NCI-H128 (cell line): ENCODE results near the gene ZNF521.

Experiments used
- DNase-seq: peaks from one replicate; lab custom pipeline; 2025; ENCODE audit not compliant: unreplicated experiment; lab: John Stamatoyannopoulos, UW

Gene ZNF521

GRCh38 chr18:25136416-25137196 lies 215.4 kb downstream of the ZNF521 start:
- no peak for DNase-seq

GRCh38 chr18:25134861-25135260 lies 217.1 kb downstream of the ZNF521 start:
- no peak for DNase-seq

GRCh38 chr18:25133879-25134278 lies 218.1 kb downstream of the ZNF521 start:
- no peak for DNase-seq

GRCh38 chr18:25132786-25133496 lies 219.0 kb downstream of the ZNF521 start:
- DNase-seq = no peak

DNA sequence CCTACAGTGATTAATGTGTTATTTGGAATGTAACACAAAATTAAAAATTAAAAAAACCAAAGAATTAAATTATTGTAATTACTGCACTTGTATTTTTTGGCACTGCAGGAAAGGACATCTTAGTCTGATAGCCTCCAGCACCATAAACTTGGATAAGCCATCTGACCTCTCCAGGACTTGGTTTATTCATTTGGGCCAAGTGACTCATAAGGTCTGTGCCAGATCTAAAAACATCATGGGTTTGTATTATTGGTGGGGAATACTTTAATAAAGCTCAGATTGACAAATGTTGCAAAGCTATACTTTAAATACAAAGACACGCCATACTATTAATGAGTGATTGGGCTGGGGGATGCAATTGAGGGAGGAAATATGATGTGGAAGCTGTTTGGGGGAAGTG lies 225.2 kb downstream of the ZNF521 start:
- DNase-seq = no peak

- DNase-seq = no peak
These were observed 226.3 kb downstream of the ZNF521 start for GRCh38 chr18:25125680-25126079.

DNA sequence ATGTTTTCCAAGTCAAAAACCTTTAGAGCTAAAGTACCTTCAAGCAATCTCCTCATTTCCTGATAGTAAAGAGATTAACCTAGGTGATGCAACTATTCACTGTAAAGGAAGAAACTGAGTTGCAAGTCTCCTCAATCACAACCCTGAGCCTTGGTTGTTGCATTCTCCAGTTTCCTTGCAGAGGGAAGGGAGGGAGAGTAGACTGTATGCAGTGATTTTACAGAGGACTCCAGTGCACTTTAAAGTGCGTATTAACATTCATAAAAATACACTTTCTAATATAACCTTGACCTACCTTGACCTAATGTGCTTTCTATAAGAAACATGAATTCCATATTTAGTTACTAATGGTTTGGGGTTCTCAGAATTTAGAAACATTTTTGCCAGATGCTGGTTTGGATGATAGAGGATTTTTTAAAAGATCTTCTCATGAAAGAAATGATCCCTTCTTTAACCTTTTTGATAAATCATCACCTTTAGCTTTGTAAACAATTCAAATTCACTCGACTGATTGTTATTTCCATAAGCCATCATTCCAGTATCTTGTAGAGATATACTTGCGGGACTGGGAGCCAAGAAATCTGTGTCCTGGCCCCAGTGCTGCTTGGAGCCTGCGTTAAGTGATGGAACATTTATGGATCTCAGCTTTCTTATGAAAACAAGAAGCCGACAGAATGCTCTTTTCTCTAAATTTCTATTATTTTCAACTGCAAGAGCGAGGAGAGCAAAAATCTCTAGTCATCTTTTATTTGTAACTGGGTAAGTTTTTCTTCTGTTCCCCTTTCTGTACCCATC lies 228.3 kb downstream of the ZNF521 start:
- no peak for DNase-seq

GRCh38 chr18:25121442-25121841 lies 230.5 kb downstream of the ZNF521 start:
- no peak for DNase-seq

GRCh38 chr18:25113566-25113965 lies 238.4 kb downstream of the ZNF521 start:
- DNase-seq = no peak

GRCh38 chr18:25112821-25113434 lies 239.0 kb downstream of the ZNF521 start:
- DNase-seq = no peak

DNA sequence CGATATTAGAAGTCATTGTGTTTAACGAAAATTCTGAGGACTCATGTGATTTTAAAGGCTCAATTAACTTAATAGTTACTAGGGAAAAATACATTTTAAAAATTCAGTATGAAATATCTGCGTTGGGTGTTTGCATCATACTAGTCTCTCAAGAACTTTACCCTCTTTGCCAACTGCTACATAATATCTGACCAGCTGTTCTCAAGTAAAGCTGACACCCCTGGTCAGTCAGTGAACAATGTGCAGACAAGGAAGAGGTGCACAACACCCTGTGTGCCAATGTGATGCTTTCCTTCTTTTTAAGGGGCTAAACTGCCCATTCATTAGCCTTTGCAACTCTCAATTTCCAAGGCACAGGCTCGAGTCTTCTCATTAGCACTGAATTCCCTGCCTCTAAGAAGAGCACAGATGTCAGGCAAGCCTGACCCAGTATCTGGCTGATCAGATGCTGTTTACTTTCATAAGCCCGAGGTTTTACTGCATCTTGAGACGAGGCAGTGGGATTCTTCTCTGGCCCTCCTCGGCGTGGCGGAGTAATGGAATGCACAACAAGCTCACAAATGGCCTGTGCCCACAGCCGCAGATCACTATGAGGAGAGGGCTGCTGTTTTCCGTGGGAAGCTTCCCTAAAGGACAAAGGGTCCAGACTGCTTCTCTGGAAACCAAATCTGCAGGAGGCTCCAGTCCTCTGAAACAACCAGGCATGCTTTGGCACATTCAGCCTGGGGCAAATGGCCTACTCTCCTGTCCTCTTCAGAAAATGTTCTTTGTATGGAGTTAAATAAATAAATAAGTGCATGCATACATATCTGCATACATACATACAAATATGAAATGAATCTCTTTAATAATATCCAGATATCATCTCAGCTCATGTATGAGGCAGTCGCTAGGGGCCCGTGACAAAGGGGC lies 240.3 kb downstream of the ZNF521 start:
- no peak for DNase-seq

DNA sequence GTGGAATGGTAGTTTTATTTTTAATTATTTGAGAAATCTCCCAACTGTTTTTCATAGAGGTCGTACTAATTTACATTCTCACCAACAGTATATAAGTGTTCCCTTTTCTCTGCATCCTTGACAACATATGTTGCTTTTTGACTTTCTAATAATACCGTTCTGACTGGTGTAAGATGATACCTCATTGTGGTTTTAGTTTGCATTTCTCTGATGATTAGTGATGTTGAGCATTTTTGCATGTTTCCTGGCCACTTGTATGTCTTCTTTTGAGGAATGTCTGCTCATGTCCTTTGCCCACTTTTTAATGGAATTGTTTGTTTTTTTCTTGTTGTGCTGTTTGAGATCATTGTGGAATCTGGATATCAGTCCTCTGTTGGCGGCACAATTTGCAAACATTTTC lies 242.5 kb downstream of the ZNF521 start:
- no peak for DNase-seq

GRCh38 chr18:25103468-25104155 lies 248.4 kb downstream of the ZNF521 start:
- DNase-seq = no peak

DNA sequence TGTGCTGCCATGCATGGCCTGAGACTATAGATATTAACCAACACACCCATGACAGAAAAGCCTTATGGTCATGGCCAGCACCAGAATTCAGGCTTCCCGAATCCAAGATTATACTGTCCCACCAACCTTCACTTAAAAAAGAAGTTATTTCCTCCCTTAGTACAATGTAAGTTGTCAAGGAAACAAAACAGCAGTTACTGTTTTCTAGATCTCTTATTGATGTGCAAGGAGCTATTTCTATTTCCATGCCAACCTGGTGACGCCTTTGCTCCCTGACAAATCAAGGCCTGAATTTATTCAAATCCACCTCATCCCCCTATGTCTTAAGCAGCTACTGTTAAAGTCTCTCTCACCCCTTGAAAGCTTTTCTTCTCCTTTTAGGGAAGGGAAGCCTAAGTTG lies 249.3 kb downstream of the ZNF521 start:
- no peak for DNase-seq

DNA sequence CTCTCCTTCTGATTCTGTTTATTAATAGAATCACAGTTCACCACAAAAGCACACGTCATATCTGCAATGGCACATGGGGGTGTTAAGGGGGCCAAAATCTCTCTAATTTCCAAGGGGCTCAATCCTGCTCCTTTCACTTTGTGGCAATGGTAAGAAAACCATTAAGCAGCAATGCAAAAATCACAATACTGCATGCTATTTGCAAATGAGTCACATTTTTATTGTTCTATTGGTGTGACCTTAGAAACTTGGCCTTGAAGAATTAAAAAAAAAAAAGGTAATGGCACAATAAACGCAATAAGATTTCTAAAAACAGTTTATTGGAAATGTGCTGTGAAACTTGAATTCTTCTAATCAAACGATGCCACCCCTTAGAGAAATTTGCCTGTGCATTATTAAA lies 251.5 kb downstream of the ZNF521 start:
- no peak for DNase-seq

- no peak for DNase-seq
These were observed 252.1 kb downstream of the ZNF521 start for GRCh38 chr18:25099895-25100294.

- DNase-seq = no peak
These were observed 254.4 kb downstream of the ZNF521 start for GRCh38 chr18:25097569-25098056.

DNA sequence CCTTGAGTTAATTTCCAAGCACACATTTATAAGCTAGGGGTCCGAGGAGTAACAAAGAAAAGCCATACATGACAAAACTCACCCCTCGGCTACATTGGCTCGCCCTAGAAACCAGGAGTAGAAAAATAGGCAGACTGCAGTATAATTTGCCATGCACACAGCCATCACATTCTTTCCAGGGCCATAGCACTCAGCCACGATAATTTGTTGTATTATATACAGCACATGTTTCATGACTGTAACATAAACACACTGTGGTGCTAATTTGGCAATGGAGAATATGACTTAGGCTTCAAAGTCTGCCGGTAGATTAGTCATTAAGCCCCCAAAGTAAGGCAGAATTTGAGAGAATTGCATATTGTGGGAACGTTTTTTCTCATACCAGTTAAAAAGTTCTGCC lies 254.9 kb downstream of the ZNF521 start:
- no peak for DNase-seq

DNA sequence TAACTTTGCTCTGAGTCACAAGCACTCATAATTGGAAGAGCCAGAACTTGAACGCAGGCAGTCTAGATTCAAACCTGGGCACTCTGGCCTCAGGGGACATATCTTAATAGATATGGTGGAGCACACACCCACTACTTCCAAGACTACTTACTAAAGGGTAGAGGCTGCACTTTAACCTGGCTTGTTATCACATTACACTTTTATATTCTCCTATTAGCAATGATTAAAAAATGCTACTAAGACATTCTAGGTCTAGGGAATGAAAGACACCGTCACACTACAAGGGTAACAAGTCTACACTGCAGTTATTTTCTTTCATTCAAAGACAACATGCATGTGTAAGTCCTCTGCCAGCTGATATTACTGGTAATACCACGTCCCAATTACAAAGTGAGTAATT lies 258.8 kb downstream of the ZNF521 start:
- DNase-seq = no peak

DNA sequence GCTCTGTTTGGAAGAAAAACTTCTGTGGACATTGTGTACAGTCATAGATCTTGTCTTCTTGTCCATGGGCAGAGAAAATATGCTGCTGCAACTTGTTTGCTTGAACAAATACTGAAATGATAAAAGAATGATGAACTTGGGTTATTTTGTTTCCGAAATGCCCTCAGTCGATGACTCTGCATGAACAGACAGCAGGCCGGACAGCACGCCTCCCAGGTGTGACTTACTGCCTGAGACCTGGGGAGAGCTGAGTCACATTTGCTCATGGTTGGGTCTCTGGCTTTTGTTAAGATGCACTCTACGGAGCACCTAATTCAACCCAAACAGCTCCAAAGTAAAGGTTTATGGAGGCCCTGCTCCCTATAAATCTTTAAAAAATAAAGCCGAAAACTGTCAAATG lies 262.5 kb downstream of the ZNF521 start:
- DNase-seq = no peak
